Transverse colon (tissue), 4 donors: ENCODE results near the gene LAMTOR2. TPM values are rescaled to one million over a fixed set of nuclear protein-coding genes. Genes with fewer than 3 reads are reported as not detected.
A peak's percentile ranks its signal among the peaks of the same experiment; 100 is the strongest.

Experiments
- DNase-seq: peaks from one replicate; pipeline ENCODE4 v3.0.0-alpha.2; 2019
- H3K27ac ChIP-seq, 4 donors: fragments of 200-600 bp; sonication (generic); 2 replicates each; pipeline ENCODE4 v1.5.1; 2016 to 2018; ENCODE audit warnings: inconsistent platforms in 4 of 4
- H3K27me3 ChIP-seq: fragments of 200-600 bp; sonication (generic); 2 replicates; pipeline ENCODE4 v1.5.1; 2017; ENCODE audit warnings: inconsistent platforms
- H3K36me3 ChIP-seq, 4 donors: fragments of 200-600 bp; sonication (generic); 2 replicates each; pipeline ENCODE4 v1.5.1; 2017 to 2019; ENCODE audit warnings: inconsistent platforms in 4 of 4
- H3K4me1 ChIP-seq, 4 donors: fragments of 200-600 bp; sonication (generic); 2 replicates each; pipeline ENCODE4 v1.5.1; 2017 to 2020; ENCODE audit warnings: inconsistent platforms in 4 of 4
- H3K4me3 ChIP-seq, 4 donors: fragments of 200-600 bp; sonication (generic); 1 replicate in 1 of 4; 2 replicates in 3 of 4; pipeline versions ENCODE4 v1.5.1 to v1.6.1; 2017 to 2019; ENCODE audit warnings: inconsistent platforms in 4 of 4
- H3K9me3 ChIP-seq, 2 donors: fragments of 200-600 bp; sonication (generic); 2 replicates each; pipeline ENCODE4 v1.5.1; 2017 to 2019; ENCODE audit warnings: inconsistent platforms in 2 of 2
- CTCF ChIP-seq, 5 experiments: fragments of 200-600 bp in 3 of 5; fragments of 450-650 bp in 2 of 5; sonication (generic) in 3 of 5; IDR thresholded peaks; 1 replicate in 2 of 5; 2 replicates in 3 of 5; pipeline ENCODE4 v1.5.1; 2016 to 2017; ENCODE audit warnings: antibody characterized with exemption in 5 of 5, inconsistent platforms in 3 of 5, mild to moderate bottlenecking in 2 of 5, moderate library complexity in 1 of 5
- EP300 ChIP-seq: sonication (generic); formaldehyde crosslinking; IDR thresholded peaks from one replicate; pipeline ENCODE4 v1.6.1; 2017; ENCODE audit warnings: antibody characterized with exemption, low read depth
- POLR2A ChIP-seq: fragments of 450-650 bp; IDR thresholded peaks from one replicate; pipeline ENCODE4 v1.6.1; 2016; ENCODE audit warnings: antibody characterized with exemption, mild to moderate bottlenecking, moderate library complexity
- POLR2AphosphoS5 ChIP-seq, 3 donors: sonication (generic); formaldehyde crosslinking; IDR thresholded peaks; one replicate each; pipeline ENCODE4 v1.6.1; 2016; ENCODE audit warnings: antibody characterized with exemption in 3 of 3
- WGBS, 2 donors: methylation state at CpG; one replicate each; pipeline ENCODE4 v1.1.5; 2018; ENCODE audit warnings: low coverage in 1 of 2; 5-methylcytosine and 5-hydroxymethylcytosine counted together
- in situ Hi-C, 4 donors: fragments of 200-750 bp; cut with MboI; loops; one replicate each; pipeline versions ENCODE4 v1.15.0 to v1.15.1; 2017; ENCODE audit warnings: low sequenced_read_pairs in 3 of 4, low pct_ligation_motif_present in 1 of 4, low pct_unique_long_range_greater_than_20kb in 1 of 4
- intact Hi-C: fragments of 100-400 bp; cut with DNase I; formaldehyde crosslinking; loops from one replicate; pipeline ENCODE4 v1.15.1; 2023; ENCODE audit warnings: low total_unique reads
- total RNA-seq, 4 donors: library from RNA; depleted of rRNA; stranded (reverse); fragments of >200 nt; gene quantifications; one replicate each; pipeline ENCODE4 v1.1.0, GENCODE V29; 2016

LAMTOR2 gene
- total RNA-seq, 4 donors from 2014 or later: 20.9 to 70.9 (median 47.5) TPM

DNA sequence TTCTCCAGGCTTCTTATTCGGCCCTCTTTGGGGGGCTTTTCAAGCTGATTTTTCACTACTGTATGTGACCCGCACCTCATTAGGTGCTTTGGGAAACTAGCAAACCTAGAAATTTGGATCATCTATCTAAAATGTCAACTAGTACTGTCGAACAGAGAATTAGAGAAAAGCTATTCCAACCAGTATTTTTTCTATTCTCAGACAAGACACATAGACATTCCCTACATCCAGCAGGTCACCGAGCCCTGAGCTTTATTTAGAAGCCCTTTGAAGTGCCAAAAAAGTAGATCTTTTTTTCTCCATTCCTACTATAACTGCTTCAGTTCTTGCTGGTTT is 33.5 kb upstream of the LAMTOR2 start:
- peak overlapping the region; percentile 72 to 97 (median 82) for H3K4me3 ChIP-seq
- H3K36me3 ChIP-seq: peaks cover 0 to 24% (median 2%) of the 10 kb centered on the region in 4 donors
- no peak for DNase-seq
- WGBS, 2 donors: 3 to 4% methylated on average over 3 to 4 of the region's 4 CpGs
- peaks cover 6 to 17% (median 13%) of the 10 kb centered on the region in 4 donors for H3K4me1 ChIP-seq
- H3K27me3 ChIP-seq: no peaks in the 10 kb centered on the region
- peak overlapping the region; percentile 87 to 94 (median 92) for H3K27ac ChIP-seq
- H3K9me3 ChIP-seq: no peaks in the 10 kb centered on the region
- intact Hi-C loops: no loop called here
- TF ChIP-seq CTCF (IDR thresholded peaks at IDR 0.05) (no peak), EP300 (no peak), POLR2A (no peak), POLR2AphosphoS5 (IDR thresholded peaks at IDR 0.05) (no peak)
- in situ Hi-C loops: no loop called here

- in situ Hi-C loops (no loop called here), intact Hi-C loops (no loop called here)
- no peak for DNase-seq
- Histone ChIP-seq H3K9me3 (no peaks in the 10 kb centered on the region), H3K4me1 (peaks cover 6 to 17% (median 13%) of the 10 kb centered on the region in 4 donors), H3K27me3 (no peaks in the 10 kb centered on the region), H3K4me3 (no peak overlapping the region), H3K27ac (no peak overlapping the region), H3K36me3 (peaks cover 0 to 17% (median 0%) of the 10 kb centered on the region in 4 donors)
- 70% methylated on average over 2 of the region's 2 CpGs for WGBS, 2 donors
- TF ChIP-seq EP300 (no peak), CTCF (IDR thresholded peaks at IDR 0.05) (no peak), POLR2AphosphoS5 (IDR thresholded peaks at IDR 0.05) (no peak), POLR2A (no peak)
Observed at GRCh38 chr1:156021954-156022353, 32.6 kb upstream of the LAMTOR2 start.

- H3K36me3 ChIP-seq: no peaks in the 10 kb centered on the region
- TF ChIP-seq CTCF (IDR thresholded peaks at IDR 0.05) (no peak), EP300 (no peak)
- no peaks in the 10 kb centered on the region for H3K9me3 ChIP-seq
- H3K4me3 ChIP-seq: no peak overlapping the region
- no peak for DNase-seq
- peaks cover 3 to 9% (median 7%) of the 10 kb centered on the region in 4 donors for H3K4me1 ChIP-seq
- in situ Hi-C loops (no loop called here), intact Hi-C loops (no loop called here)
- 0 to 67% methylated on average over 1 to 5 of the region's 5 CpGs for WGBS, 2 donors
- H3K27me3 ChIP-seq: no peaks in the 10 kb centered on the region
- H3K27ac ChIP-seq: no peak overlapping the region
Observed at GRCh38 chr1:156024801-156025200, 29.8 kb upstream of the LAMTOR2 start.

- Histone ChIP-seq H3K9me3 (no peaks in the 10 kb centered on the region), H3K27ac (no peak overlapping the region), H3K27me3 (no peaks in the 10 kb centered on the region), H3K4me1 (peaks cover 0 to 3% (median 3%) of the 10 kb centered on the region in 4 donors), H3K4me3 (no peak overlapping the region), H3K36me3 (no peaks in the 10 kb centered on the region)
- peak; percentile 63 for DNase-seq
- intact Hi-C loops (no loop called here), in situ Hi-C loops (no loop called here)
- TF ChIP-seq POLR2AphosphoS5 (IDR thresholded peaks at IDR 0.05): no peak
- TF ChIP-seq EP300: no peak
- TF ChIP-seq POLR2A: no peak
- TF ChIP-seq CTCF (IDR thresholded peaks at IDR 0.05): peak; percentile 40 to 56 (median 43)
- 5 to 7% methylated on average over 5 to 9 of the region's 9 CpGs for WGBS, 2 donors
Observed at GRCh38 chr1:156025876-156026275, 28.7 kb upstream of the LAMTOR2 start.
